Dermis blood vessel endothelial cell (primary cell): ENCODE measurements around the gene TAC4. TPM values are rescaled to one million over a fixed set of nuclear protein-coding genes. Genes with fewer than 3 reads are reported as not detected.

Source experiments
- DNase-seq: peaks from one replicate; pipeline ENCODE4 v3.0.0; 2010
- total RNA-seq: library from RNA; depleted of rRNA; stranded (reverse); fragments of >200 nt; gene quantifications from 2 replicates; pipeline ENCODE4 v1.2.3, GENCODE V29; 2014

Gene TAC4, protein sequence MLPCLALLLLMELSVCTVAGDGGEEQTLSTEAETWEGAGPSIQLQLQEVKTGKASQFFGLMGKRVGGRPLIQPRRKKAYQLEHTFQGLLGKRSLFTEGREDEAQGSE
- not detected in 2 replicates for total RNA-seq

DNA sequence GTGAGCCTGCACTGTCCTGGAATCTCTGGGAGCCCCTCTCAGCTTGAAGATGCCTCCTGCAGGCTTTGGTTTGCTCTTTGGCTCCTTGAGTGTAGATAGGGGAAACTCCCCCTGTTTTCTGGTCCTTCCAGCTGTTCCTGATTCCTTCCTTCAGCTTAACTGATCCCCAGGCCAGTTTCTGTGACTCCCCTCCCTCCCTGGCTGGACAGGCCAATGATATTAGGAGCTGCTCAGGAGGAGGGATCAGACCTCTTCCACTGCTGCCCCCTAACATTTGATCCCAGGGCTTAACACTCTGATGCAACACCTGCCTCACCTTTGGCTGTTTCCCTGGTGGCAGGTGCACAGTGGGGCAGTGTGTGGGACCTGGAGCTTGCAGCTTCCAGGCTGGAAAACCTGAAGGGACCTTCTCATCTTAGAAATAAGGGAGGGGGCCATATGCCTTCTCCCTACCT is at the start of gene TAC4:
Gene TAC4 (minus strand): TSS at position 51 of the 455 bp plus-strand sequence. CDS start 52 bp downstream, outside the sequence.
- no peak for DNase-seq

DNA sequence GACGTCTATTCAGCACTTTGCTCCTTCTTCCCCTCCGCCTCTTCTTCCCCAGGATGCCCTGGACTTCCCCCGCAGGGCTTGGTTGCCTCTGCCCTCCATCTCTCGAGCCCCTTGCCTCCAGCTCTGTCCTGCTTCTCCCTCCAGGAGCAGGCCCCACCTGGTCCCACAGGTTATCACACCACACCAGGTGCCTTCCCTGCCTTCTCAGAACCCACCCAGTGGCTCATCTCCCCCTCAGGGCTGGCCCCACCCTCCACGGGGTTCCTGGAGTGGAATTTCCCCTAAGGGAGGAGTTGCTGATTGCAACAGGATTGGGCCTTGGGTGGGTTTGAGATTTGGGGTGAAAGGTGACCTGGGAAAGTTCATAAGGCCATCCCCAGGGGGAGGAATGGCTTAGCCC is 49.0 kb upstream of the TAC4 start:
- no peak for DNase-seq

DNA sequence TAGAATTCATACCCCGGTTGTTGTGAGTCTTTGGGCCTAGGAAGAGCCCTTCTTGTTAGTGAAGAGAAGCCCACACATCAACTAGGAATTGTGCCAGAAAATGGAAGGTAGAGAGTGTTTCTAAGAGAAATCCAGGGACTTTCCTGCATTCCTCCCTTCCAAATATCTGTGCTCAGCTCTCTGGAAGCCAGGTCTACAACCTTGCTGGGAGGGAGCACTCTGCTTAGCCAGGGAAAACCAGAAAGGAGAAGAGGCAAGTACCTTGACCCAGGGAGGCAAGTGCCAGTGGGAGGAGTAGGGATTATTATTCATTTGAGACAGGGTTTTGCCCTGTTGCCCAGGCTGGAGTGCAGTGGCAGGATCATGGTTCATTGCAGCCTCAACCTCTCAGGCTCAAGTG is 48.4 kb upstream of the TAC4 start:
- DNase-seq = no peak

DNA sequence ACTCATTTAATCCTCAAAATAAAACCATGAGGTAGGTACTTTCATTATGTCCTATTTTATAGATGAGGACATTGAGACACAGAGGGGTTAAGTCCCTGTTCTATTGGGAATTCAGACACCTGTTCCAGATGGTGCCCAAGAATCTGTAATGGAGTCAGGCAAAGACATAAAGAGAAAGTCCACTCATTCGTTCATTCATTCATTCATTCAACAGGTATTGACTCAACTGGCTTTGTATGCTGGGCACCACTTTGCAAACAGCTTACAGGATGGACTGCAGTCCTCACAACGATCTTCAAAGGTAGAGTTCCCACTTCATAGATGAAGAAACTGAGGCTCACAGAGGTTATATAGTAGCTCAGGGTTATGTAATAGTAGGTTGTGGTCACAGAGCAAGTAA is 47.9 kb upstream of the TAC4 start:
- DNase-seq = no peak

DNA sequence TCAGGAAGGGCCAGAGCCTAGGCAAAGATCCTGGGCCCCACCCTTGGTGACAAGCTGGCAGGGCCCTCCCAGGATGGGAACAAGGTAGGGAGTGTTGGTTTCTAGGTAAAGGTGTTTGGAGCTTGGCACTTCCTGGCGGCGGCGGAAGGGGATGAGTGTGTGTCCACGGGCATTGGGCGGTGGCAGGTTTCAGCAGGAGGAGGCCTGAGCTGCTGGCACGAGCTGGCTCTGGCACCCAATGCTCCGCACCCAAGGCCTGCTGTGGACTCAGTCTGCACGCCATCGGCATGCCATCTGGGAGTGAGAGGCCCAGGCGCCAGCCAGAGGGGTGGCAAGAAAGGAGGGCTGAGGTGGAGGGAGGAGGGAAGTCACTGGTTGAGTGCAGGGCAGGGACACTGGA is 46.9 kb upstream of the TAC4 start:
- DNase-seq = no peak

DNA sequence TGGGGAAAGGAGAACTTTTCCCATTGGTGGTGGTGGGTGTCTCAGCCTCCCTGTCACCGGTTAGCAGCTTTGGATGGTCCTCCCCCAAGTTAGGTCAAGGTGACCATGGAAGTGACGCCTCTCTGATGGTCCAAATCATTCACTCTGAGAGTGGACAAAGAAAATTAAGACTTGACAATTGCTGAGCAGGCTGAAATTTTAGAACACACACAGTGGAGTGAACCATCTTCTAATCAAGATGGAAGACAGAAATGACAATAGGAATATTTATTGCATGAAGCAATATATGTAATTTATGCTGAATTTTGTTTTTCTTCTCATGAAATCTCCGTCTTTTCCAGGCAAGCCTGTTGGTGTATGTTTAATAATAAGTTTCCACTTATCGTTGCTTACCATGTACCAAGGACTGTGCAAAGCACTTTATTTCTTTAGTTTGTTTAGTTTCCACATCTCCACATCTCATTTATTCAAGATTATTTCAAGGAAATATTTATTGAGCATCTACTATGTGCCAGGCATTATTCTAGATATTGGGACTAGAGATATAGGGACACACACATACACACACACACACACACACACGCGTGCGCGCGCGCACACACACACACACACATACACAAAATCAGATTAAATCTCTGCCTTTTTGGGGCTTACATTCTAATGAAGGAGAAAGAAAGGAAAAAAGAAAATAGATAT is 44.0 kb upstream of the TAC4 start:
- DNase-seq = no peak

DNA sequence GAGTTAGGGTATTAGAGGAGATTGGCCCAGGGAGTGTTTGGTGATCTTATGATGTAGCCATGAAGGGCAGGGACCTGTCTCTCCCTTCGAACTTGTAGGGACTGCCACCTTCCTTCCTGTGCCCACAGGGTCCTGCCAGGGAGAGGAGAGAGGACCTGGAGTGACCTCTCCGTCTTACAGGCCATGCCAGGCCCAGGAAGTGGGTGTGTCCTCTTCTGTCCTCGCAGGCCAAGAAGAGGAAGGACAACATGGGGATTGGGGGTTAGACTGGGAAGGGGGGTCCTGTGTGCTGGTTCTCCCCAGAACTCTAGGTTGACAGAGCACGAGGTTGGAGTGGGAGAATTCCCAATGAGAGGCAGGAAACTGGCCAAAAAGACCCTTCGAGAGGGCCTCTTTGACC is 43.4 kb upstream of the TAC4 start:
- DNase-seq = no peak

DNA sequence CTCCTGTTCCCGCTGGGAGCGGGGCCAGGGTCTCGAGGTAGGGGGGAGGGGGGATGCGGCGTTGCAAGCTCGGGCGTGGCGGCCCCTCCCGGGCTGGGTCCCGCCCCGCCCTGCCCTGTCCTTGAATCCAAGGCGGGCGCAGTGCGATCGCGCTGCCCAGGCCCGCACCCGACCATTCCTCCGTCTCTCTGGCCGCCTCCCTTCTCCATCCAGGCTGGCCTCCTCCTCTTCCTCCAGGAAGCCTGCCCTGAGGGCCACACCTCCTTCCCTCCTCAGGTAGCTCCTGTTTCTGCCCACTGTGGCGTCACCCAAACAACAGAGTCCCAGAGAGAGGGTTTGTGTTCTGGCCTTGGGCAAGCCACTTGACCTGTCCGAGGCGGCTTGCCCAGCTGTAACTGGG is 43.0 kb upstream of the TAC4 start:
- DNase-seq = no peak

DNA sequence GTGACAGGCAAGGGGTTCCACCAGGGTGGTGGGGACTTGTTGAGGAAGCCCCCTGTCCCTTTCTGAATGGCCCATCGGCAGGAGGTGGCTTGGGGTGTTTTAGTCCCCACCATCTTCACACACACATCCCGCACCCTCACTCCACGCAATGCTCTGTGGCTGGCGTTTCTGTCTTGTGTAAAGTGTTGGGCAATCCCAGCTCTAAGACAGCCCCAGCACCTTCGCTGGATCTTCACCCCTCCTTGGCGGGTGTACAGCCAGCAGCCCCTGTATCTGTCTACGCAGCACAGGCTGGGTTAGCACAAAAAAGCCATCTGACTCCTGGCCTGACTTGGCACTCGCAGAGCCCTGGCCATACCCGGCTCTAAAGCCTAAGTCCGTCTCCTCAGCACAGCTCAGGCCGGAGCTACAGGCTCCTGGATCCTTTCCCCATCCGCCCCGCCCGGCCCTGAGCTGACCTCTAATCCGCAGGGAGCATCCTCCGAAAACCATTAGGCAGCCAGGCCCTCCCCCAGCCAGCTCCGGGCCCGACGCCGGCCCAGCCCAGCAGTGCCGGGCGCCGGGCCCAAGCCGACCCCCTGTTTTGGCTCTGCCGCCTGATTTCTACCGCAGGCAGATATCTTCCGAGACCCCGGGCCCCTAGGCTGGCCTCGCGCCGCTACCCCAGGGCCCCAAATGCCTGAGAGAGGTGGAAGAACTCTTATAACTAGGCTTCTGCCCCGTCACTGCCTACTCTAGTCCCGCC is 42.4 kb upstream of the TAC4 start:
- no peak for DNase-seq

DNA sequence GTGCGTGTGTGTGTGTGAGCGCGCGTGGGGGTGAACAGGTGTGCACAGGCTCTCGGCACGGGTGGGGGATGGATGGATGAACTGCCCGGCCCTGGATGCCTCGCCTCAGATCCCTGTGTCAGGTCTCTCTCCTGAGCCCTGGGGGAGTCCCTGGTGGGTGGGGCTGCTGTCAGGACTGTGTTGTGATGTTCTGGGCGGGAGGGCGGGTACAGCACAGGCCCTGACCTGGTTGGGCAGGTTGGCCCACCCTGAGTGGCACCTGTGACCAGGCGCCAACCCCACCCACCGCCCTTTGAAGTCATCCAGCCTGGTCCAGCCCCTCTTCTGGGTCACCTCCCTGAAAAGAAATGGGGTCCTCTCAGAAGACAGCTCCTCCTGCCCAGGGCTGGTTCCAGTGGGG is 41.6 kb upstream of the TAC4 start:
- DNase-seq = no peak

DNA sequence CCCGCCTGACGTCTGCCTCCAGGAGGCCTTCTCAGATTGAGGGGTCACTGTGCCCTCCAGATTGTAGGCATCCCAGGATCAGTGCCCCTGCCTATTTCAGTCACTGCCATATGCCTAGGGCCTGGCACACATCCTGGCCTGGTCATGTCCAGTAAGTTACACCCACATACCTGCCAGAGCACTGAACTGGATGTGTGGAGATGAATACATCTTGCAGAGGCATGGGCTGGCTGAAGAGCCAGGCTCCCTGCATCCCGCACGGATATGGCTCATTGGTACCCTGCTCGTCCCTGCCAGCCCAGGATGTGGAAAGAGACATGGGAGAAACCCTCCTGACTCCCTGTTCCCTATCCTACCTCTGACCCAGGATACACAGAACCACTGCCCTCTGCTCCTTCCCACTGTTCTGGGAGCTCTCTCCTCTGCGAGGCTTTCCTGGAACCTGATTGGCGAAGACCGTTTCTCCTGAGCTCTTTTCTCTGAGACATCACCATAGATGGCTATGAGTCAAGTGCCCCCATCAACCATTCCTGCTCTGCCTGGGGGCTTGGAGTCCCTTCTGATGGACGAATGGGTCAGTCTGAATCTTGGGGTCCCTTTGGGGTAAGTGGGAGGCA is 40.0 kb upstream of the TAC4 start:
- no peak for DNase-seq

DNA sequence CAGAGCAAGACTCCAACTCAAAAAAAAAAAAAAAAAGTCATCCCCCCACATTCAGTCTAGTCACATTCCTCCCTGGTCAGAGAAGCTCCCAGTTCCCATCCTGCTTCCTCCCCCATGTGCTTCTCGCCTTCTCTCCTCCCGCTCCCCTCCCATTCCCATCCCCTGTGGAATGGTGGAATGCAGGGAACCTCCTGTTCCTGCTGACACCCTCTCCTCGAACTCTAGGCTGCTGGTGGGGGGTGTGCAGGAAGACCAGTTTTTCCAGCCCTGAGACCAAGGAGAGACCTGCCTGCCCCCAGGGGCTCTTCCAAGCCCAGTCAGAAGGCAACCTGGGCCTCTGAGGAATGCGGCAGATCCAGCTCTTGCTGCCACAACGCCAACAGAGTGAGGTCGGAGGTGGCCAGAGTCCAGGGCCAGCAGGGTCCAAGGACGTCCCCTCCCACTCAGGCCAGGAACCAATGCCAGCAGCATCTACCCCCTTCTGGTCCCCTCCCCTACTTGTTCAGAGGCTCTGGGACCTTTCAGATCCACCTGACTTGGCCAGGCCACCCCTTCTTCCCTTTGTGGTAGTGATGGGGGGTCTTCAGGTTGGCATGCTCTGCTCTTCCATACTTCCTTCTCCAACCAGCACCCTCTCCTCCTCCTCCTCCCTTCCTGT is 39.3 kb upstream of the TAC4 start:
- no peak for DNase-seq

DNA sequence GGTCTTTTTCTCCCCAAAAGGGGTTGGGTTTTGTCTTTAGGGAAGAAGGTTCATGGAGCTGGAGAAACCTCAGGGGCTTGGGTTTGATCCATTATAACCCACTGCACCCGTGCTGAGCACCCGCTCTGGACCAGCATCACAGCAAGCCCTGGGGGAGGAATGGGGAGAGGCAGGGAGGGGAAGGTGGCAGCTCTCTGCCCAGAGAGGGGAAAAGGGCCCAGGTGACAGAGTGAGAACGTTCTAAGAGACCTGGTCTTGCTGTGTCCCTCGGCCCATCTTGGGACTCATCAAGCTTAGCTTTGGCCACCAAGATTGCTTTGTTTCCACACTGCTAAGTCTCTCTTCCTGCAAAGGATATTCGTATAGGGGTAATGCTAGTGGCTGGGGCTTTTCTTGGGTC is 38.2 kb upstream of the TAC4 start:
- no peak for DNase-seq

DNA sequence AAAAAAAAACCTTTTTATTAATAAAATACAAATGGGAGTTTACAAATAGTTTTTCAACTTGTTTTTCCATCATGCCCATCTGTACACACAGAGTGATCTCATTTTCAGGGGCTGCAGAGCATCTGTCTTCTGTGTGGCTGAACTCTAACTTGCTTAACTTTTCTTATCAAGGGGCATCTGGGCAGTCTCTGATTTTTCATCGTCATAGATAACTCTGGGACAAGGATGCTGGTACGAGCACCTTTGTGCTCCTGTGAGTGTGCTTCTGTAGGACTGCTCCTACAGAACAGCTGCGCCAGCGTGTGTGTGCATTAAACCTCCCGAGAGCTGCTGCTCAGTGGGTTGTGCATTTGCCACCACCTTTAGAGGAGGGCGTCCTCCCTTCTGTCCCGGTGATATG is 34.6 kb upstream of the TAC4 start:
- DNase-seq = no peak

DNA sequence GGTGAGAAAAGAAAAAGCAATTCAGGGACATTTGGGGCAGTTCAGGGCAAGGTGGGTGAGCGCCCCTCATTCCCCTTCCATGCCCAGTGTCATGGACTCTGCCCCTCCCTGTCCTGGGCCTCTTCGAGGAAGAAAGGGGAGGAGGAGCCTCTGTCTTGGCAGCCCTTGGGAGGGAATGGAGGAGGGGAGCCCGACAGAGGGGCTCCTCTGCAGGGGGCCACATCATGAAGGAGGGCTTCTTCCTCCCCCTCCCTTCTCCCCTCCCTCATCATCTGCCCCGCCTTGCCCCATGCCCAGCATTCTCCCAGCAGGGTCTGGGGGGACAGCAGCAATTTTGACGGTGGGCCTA is 33.2 kb upstream of the TAC4 start:
- no peak for DNase-seq

DNA sequence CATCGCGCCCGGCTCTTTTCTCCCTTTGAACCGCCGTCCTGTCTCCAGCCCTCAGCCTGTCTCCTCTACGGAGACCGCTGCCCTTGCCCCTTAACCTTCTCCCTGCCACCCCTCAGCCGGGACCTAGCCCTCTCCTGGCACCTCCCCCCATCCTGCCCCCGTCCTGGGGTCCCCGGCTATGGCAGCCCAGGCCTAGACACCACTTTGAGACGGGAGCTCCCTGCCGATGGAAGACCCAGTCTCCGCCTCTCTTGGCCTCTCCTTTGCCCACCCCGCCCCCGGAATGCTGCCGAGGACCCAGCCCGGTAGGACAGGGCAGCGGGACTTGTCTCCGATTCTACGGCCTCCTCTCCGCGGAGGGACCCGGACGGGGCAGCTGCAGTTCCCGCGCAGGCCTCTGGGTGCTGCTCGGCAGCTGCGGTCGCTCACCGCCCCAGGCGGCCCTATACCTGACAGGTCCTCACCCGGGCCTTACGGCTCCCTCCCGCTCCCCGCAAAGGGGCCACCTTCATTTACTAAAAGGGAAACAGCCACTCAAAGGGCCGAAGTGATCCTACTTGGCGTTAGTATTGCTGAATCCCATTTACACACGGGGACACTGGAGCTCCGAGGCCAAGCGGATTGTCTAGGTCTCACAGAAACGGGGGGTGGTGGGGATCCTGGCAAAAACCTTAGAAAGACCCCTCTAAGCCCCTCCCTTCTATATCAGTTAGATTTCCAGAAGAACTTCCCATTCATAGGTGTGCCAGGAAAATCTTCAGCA is 32.6 kb upstream of the TAC4 start:
- peak; percentile 76 for DNase-seq

DNA sequence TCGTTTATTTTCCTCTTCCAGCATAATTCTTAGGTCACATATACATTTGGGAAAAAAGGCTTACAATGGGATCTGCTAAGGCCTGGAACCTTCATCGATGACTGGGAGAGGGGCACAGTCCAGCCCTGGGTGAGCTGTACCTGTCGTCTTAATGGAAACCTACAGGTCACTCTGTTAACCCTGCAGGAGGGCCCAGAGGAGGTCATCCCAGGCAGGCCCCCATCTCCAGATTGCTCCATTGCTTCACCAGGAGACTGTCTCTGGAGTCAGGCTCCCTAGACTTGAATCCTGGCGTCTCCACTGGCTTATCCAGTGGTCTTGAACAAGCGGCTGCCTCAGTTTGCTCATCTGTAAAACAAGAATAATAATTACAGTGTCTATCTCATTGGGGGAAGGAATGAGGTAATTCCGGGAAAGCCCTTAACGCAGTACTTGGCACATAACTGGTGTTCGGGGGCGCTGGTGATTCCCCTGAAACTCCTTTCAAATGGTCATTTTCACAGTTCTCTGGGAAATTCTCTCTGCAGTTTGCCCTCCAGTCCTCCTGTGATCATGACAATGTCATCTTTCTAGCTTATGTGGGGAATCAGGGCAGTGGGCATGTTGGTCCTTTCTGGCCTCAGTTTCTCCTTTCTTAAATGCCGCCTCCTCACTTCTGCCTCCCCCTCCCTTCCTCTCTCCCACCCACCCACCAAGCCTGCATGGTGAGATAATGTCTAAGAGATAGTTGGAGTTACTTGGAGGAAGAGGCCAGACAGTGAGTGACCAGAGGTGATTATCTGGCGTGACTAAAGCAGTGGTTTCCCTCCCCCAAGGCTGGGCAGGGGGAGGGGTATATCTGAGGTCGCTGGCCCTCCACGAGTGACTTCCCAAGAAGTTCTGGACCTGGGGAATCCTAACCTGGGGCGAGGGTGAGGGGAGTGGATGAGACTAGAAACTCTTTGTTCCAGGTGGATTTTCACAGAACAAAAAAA is 31.3 kb upstream of the TAC4 start:
- no peak for DNase-seq

DNA sequence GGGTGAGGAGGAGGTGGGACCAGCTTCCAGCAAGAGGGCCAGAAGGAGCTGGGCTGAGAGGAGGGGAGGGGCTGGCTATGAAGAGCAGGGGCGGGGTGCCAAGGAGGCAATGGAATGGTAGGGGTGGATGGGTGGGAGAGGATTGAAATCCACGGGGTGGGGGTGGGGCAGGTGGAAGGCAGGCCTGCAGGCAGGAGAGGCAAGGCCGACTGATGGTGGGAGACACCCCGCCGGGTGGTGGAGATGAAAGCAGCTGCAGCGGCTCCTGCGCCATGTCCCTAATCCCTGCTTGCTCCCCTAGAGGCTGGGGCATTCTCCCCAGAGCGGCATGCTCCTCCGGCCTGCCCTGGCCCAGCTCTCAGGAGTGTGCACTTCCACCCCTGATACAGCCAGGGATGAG is 27.8 kb upstream of the TAC4 start:
- no peak for DNase-seq

DNA sequence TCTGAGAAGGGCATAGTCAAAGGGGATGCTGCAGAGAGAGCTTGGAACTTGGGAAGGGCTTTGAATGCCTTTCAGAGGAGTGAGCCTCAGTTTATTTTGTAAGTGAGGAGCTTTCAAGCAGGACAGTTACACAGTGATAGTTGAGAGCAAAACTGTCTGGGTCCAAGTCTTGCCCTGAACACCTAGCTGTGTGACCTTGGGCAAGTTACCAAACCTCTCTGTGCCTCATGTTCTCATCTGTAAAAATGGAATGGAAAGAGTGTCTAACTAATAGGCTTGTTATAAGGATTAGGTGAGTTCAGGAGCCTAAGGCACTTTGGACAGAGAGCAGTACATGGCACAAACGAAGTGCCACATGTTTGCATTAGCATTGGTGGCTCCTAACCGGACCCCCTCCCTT is 27.0 kb upstream of the TAC4 start:
- no peak for DNase-seq

DNA sequence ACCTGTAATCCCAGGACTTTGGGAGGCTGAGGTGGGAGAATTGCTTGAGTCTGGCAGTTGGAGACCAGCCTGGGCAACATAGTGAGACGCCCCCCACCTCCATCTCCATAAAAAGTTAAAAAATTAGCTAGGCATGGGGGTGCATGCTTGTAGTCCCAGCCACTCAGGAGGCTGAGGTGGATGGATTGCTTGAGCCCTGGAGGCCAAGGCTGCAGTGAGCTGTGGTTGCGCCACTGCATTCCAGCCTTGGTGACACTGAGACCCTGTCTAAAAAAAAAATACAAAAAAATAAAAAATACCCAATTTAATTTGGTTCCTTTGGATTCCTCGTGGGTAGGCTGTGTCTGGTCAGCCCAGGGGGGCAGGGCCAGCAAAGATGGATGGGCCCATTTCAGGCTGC is 26.1 kb upstream of the TAC4 start:
- no peak for DNase-seq

DNA sequence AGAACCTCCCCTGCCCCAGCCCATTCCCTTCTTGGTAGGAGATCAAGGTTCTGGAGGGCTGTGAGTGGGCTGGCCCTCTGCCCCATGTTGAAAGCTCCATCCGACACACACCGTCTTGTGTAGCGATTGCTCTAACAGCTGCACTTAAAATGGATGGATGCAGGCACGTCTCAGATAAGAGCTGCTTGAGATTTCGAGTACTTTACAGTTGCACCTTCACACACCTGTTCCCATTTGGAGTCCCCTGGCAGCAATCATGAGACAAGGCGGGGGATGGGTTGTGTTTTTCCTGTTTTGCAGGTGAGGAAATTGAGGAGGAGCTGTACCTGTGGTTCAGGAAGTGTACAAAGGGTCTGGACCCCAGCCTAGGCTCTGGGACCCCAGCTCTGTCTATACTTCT is 25.6 kb upstream of the TAC4 start:
- no peak for DNase-seq
